ENCODE measurements around the gene CCL1.

DNA sequence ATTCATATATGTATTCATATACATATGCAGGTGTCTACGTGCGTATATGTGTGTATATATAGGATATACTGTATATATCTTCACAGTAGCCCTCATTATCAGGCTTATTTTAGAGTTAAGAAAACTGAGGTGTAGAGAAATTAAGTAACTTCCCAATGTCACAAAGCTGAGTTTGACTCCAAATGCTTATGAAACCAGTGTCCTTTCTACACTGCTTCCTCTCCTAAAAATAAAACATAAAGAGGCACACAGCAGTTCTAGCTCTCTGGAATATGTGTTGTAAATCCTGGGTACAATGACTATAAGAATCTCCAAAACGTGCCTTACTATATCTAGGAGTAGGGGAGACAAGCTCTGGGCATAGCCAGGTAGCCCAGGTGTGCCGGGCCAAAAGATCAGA is 40.0 kb upstream of the CCL1 start:
- TF ChIP-seq TAF1 (IDR thresholded peaks at IDR 0.05; ENCODE audit: borderline replicate concordance, insufficient read depth, low read length) (no peak), POLR2AphosphoS5 (IDR thresholded peaks at IDR 0.05; ENCODE audit: low read depth, low read length) (no peak), SIN3A (IDR thresholded peaks at IDR 0.05; ENCODE audit: borderline replicate concordance, insufficient read depth, low read length) (no peak), FOXP2 (optimal IDR thresholded peaks at IDR 0.05; ENCODE audit: borderline replicate concordance, extremely low read depth, extremely low read length, insufficient read depth) (no peak)
- TF ChIP-seq, protein P1, sequence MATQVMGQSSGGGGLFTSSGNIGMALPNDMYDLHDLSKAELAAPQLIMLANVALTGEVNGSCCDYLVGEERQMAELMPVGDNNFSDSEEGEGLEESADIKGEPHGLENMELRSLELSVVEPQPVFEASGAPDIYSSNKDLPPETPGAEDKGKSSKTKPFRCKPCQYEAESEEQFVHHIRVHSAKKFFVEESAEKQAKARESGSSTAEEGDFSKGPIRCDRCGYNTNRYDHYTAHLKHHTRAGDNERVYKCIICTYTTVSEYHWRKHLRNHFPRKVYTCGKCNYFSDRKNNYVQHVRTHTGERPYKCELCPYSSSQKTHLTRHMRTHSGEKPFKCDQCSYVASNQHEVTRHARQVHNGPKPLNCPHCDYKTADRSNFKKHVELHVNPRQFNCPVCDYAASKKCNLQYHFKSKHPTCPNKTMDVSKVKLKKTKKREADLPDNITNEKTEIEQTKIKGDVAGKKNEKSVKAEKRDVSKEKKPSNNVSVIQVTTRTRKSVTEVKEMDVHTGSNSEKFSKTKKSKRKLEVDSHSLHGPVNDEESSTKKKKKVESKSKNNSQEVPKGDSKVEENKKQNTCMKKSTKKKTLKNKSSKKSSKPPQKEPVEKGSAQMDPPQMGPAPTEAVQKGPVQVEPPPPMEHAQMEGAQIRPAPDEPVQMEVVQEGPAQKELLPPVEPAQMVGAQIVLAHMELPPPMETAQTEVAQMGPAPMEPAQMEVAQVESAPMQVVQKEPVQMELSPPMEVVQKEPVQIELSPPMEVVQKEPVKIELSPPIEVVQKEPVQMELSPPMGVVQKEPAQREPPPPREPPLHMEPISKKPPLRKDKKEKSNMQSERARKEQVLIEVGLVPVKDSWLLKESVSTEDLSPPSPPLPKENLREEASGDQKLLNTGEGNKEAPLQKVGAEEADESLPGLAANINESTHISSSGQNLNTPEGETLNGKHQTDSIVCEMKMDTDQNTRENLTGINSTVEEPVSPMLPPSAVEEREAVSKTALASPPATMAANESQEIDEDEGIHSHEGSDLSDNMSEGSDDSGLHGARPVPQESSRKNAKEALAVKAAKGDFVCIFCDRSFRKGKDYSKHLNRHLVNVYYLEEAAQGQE (IDR thresholded peaks at IDR 0.05; ENCODE audit: insufficient read depth in 1 of 2, low read depth in 2 of 2, low read length in 2 of 2), result no peak

All from PFSK-1 (cell line).